NCI-H146 treated with DMSO at 0.1 percent for 48 hours (cell line): Measurements from ENCODE around the gene FOXP1.

Experiments
- DNase-seq: peaks from one replicate; lab custom pipeline; 2025; ENCODE audit not compliant: unreplicated experiment; lab: John Stamatoyannopoulos, UW

Gene FOXP1

GRCh38 chr3:71117572-71118247 lies 465.8 kb downstream of the FOXP1 start:
- no peak for DNase-seq

GRCh38 chr3:71114610-71115009 lies 468.9 kb downstream of the FOXP1 start:
- no peak for DNase-seq

- DNase-seq, result no peak
These were observed 471.0 kb downstream of the FOXP1 start for GRCh38 chr3:71112576-71112975.

- DNase-seq, result no peak
These were observed 471.6 kb downstream of the FOXP1 start for GRCh38 chr3:71111784-71112440.

- DNase-seq, result no peak
These were observed 472.9 kb downstream of the FOXP1 start for GRCh38 chr3:71110385-71111222.

GRCh38 chr3:71109977-71110285 lies 473.6 kb downstream of the FOXP1 start:
- no peak for DNase-seq

GRCh38 chr3:71109241-71109976 lies 474.1 kb downstream of the FOXP1 start:
- no peak for DNase-seq

- DNase-seq, result no peak
These were observed 475.6 kb downstream of the FOXP1 start for GRCh38 chr3:71107926-71108325.

GRCh38 chr3:71104976-71105375 lies 478.6 kb downstream of the FOXP1 start:
- no peak for DNase-seq

- no peak for DNase-seq
These were observed 479.0 kb downstream of the FOXP1 start for GRCh38 chr3:71104556-71104955.

GRCh38 chr3:71104121-71104541 lies 479.4 kb downstream of the FOXP1 start:
- no peak for DNase-seq

GRCh38 chr3:71103430-71103921 lies 480.1 kb downstream of the FOXP1 start:
- DNase-seq, result peak; percentile 18

GRCh38 chr3:71102111-71102983 lies 481.2 kb downstream of the FOXP1 start:
- peak; percentile 26 for DNase-seq

- no peak for DNase-seq
These were observed 481.9 kb downstream of the FOXP1 start for GRCh38 chr3:71101626-71102025.

GRCh38 chr3:71101014-71101413 lies 482.5 kb downstream of the FOXP1 start:
- DNase-seq, result no peak

GRCh38 chr3:71099997-71100719 lies 483.4 kb downstream of the FOXP1 start:
- DNase-seq, result no peak

GRCh38 chr3:71097557-71097956 lies 486.0 kb downstream of the FOXP1 start:
- DNase-seq, result no peak

GRCh38 chr3:71095511-71096291 lies 487.8 kb downstream of the FOXP1 start:
- no peak for DNase-seq
